ENCODE data around the gene GPR84. TPM values are rescaled to one million over a fixed set of nuclear protein-coding genes. Genes with fewer than 3 reads are reported as not detected.
A peak's percentile ranks its signal among the peaks of the same experiment; 100 is the strongest.

Gene GPR84
- total and polyA plus RNA-seq, 9 of the 15 experiments (the other 6 are each of a cell fraction or from before 2014, with no cell fraction given): 0.07 to 0.18 (median 0.11) TPM; not detected in 5

GRCh38 chr12:54368709-54369596 is 4.7 kb upstream of the GPR84 start (continued):
- TF ChIP-seq RREB1 (CRISPR knock-in tag; IDR thresholded peaks at IDR 0.05) (no peak), BACH1 (tag; IDR thresholded peaks at IDR 0.05) (no peak), KDM2B (CRISPR knock-in tag; IDR thresholded peaks at IDR 0.05) (no peak), CTBP1 (IDR thresholded peaks at IDR 0.05; ENCODE audit: borderline replicate concordance) (no peak), MTA1 (IDR thresholded peaks at IDR 0.05; ENCODE audit: borderline replicate concordance) (no peak), MXD1 (CRISPR knock-in tag; IDR thresholded peaks at IDR 0.05; ENCODE audit: borderline replicate concordance, poor library complexity, severe bottlenecking) (no peak), NR2C1 (IDR thresholded peaks at IDR 0.05) (no peak), NR2C1 (tag; IDR thresholded peaks at IDR 0.05) (no peak; the same call in 1 of the 2 replicates), ETS1 (conservative IDR thresholded peaks at IDR 0.05; ENCODE audit: control insufficient read depth, low read depth, low read length) (0 out of 2 replicates have a peak, but pooled peaks have one; percentile 24), CHD2 (IDR thresholded peaks at IDR 0.05; ENCODE audit: low read depth, low read length) (no peak), ZNF140 (CRISPR knock-in tag; IDR thresholded peaks at IDR 0.05) (no peak), NFXL1 (CRISPR knock-in tag; IDR thresholded peaks at IDR 0.05) (no peak), ZFX (CRISPR knock-in tag; IDR thresholded peaks at IDR 0.05) (peak; percentile 52; the same call in 1 of the 2 replicates), MBD1 (CRISPR knock-in tag; IDR thresholded peaks at IDR 0.05) (no peak), ZNF79 (CRISPR knock-in tag; IDR thresholded peaks at IDR 0.05; ENCODE audit: low read depth) (no peak), POLR2AphosphoS2 (IDR thresholded peaks at IDR 0.05; ENCODE audit: low read length) (peak; percentile 93), XRCC5 (IDR thresholded peaks at IDR 0.05; ENCODE audit: low read depth, low read length) (peak; percentile 75; the same call in 1 of the 2 replicates)

Data from K562 (cell line).